ENCODE results near the gene SERPINE2. TPM values are rescaled to one million over a fixed set of nuclear protein-coding genes. Genes with fewer than 3 reads are reported as not detected.
"Not testable (repeated sequence)": the region's sequence is repeated elsewhere in the genome, so short reads cannot be mapped to it uniquely, and the experiment has no call there.

The SERPINE2 gene
- total and polyA plus RNA-seq, 4 donors, result 61.9 to 216 (median 135) TPM

GRCh38 chr2:223943135-223943534 is 96.0 kb downstream of the SERPINE2 start:
- 100% methylated on average over 1 of the region's 1 CpG for WGBS (ENCODE audit: insufficient coverage)
- no peak overlapping the region for H3K27ac ChIP-seq (ENCODE audit: low read depth, low read length)
- H3K4me1 ChIP-seq (ENCODE audit: control insufficient read depth, insufficient read depth, low read length), result peaks cover 11% of the 10 kb centered on the region
- H3K4me3 ChIP-seq (ENCODE audit: low read depth, low read length), result no peak overlapping the region
- H3K27me3 ChIP-seq (ENCODE audit: control insufficient read depth, insufficient read depth, low read length), result no peaks in the 10 kb centered on the region
- H3K9me3 ChIP-seq (ENCODE audit: control insufficient read depth, insufficient read depth, low read length), result no peaks in the 10 kb centered on the region
- DNase-seq (ENCODE audit: low read depth in 4 of 6, low spot score in 6 of 6), result no peak
- no peaks in the 10 kb centered on the region for H3K36me3 ChIP-seq (ENCODE audit: control insufficient read depth, insufficient read depth, low read length)

- 94% methylated on average over 6 of the region's 12 CpGs for WGBS (ENCODE audit: insufficient coverage)
- Histone ChIP-seq H3K4me1 (ENCODE audit: control insufficient read depth, insufficient read depth, low read length) (peaks cover 11% of the 10 kb centered on the region), H3K27ac (ENCODE audit: low read depth, low read length) (no peak overlapping the region), H3K9me3 (ENCODE audit: control insufficient read depth, insufficient read depth, low read length) (no peaks in the 10 kb centered on the region), H3K36me3 (ENCODE audit: control insufficient read depth, insufficient read depth, low read length) (no peaks in the 10 kb centered on the region), H3K27me3 (ENCODE audit: control insufficient read depth, insufficient read depth, low read length) (no peaks in the 10 kb centered on the region), H3K4me3 (ENCODE audit: low read depth, low read length) (no peak overlapping the region)
- no peak for DNase-seq (ENCODE audit: low read depth in 4 of 6, low spot score in 6 of 6)
Observed at GRCh38 chr2:223941579-223942277, 97.4 kb downstream of the SERPINE2 start.

- not testable (repeated sequence) for DNase-seq (ENCODE audit: low read depth in 4 of 6, low spot score in 6 of 6); H3K27ac ChIP-seq (ENCODE audit: low read depth, low read length); H3K36me3 ChIP-seq (ENCODE audit: control insufficient read depth, insufficient read depth, low read length); H3K4me3 ChIP-seq (ENCODE audit: low read depth, low read length); H3K27me3 ChIP-seq (ENCODE audit: control insufficient read depth, insufficient read depth, low read length); H3K9me3 ChIP-seq (ENCODE audit: control insufficient read depth, insufficient read depth, low read length)
- peaks cover 11% of the 10 kb centered on the region for H3K4me1 ChIP-seq (ENCODE audit: control insufficient read depth, insufficient read depth, low read length)
- no CpG with 5 or more reads among the region's 2 CpGs for WGBS (ENCODE audit: insufficient coverage)
Observed at GRCh38 chr2:223939438-223939837, 99.6 kb downstream of the SERPINE2 start.

GRCh38 chr2:223937535-223937934 is 101.6 kb downstream of the SERPINE2 start:
- Histone ChIP-seq H3K4me3 (ENCODE audit: low read depth, low read length) (no peak overlapping the region), H3K27me3 (ENCODE audit: control insufficient read depth, insufficient read depth, low read length) (no peaks in the 10 kb centered on the region), H3K9me3 (ENCODE audit: control insufficient read depth, insufficient read depth, low read length) (no peaks in the 10 kb centered on the region), H3K4me1 (ENCODE audit: control insufficient read depth, insufficient read depth, low read length) (peaks cover 7% of the 10 kb centered on the region), H3K27ac (ENCODE audit: low read depth, low read length) (no peak overlapping the region), H3K36me3 (ENCODE audit: control insufficient read depth, insufficient read depth, low read length) (no peaks in the 10 kb centered on the region)
- DNase-seq (ENCODE audit: low read depth in 4 of 6, low spot score in 6 of 6), result no peak
- no CpG with 5 or more reads among the region's 1 CpG for WGBS (ENCODE audit: insufficient coverage)

GRCh38 chr2:223936862-223937326 is 102.2 kb downstream of the SERPINE2 start:
- Histone ChIP-seq H3K36me3 (ENCODE audit: control insufficient read depth, insufficient read depth, low read length) (no peaks in the 10 kb centered on the region), H3K27ac (ENCODE audit: low read depth, low read length) (no peak overlapping the region), H3K9me3 (ENCODE audit: control insufficient read depth, insufficient read depth, low read length) (no peaks in the 10 kb centered on the region), H3K27me3 (ENCODE audit: control insufficient read depth, insufficient read depth, low read length) (no peaks in the 10 kb centered on the region), H3K4me3 (ENCODE audit: low read depth, low read length) (no peak overlapping the region), H3K4me1 (ENCODE audit: control insufficient read depth, insufficient read depth, low read length) (peaks cover 7% of the 10 kb centered on the region)
- no CpG with 5 or more reads among the region's 5 CpGs for WGBS (ENCODE audit: insufficient coverage)
- no peak for DNase-seq (ENCODE audit: low read depth in 4 of 6, low spot score in 6 of 6)

GRCh38 chr2:223935459-223936125 is 103.5 kb downstream of the SERPINE2 start:
- Histone ChIP-seq H3K4me3 (ENCODE audit: low read depth, low read length) (no peak overlapping the region), H3K4me1 (ENCODE audit: control insufficient read depth, insufficient read depth, low read length) (peaks cover 9% of the 10 kb centered on the region), H3K9me3 (ENCODE audit: control insufficient read depth, insufficient read depth, low read length) (no peaks in the 10 kb centered on the region), H3K36me3 (ENCODE audit: control insufficient read depth, insufficient read depth, low read length) (no peaks in the 10 kb centered on the region), H3K27ac (ENCODE audit: low read depth, low read length) (no peak overlapping the region), H3K27me3 (ENCODE audit: control insufficient read depth, insufficient read depth, low read length) (no peaks in the 10 kb centered on the region)
- DNase-seq (ENCODE audit: low read depth in 4 of 6, low spot score in 6 of 6), result no peak

- no peak overlapping the region for H3K4me3 ChIP-seq (ENCODE audit: low read depth, low read length)
- no peaks in the 10 kb centered on the region for H3K27me3 ChIP-seq (ENCODE audit: control insufficient read depth, insufficient read depth, low read length)
- no peak overlapping the region for H3K27ac ChIP-seq (ENCODE audit: low read depth, low read length)
- 89% methylated on average over 1 of the region's 6 CpGs for WGBS (ENCODE audit: insufficient coverage)
- no peaks in the 10 kb centered on the region for H3K36me3 ChIP-seq (ENCODE audit: control insufficient read depth, insufficient read depth, low read length)
- H3K9me3 ChIP-seq (ENCODE audit: control insufficient read depth, insufficient read depth, low read length), result no peaks in the 10 kb centered on the region
- no peak for DNase-seq (ENCODE audit: low read depth in 4 of 6, low spot score in 6 of 6)
- H3K4me1 ChIP-seq (ENCODE audit: control insufficient read depth, insufficient read depth, low read length), result peaks cover 14% of the 10 kb centered on the region
Observed at GRCh38 chr2:223934870-223935269, 104.2 kb downstream of the SERPINE2 start.

- no peaks in the 10 kb centered on the region for H3K9me3 ChIP-seq (ENCODE audit: control insufficient read depth, insufficient read depth, low read length)
- peaks cover 14% of the 10 kb centered on the region for H3K4me1 ChIP-seq (ENCODE audit: control insufficient read depth, insufficient read depth, low read length)
- H3K27me3 ChIP-seq (ENCODE audit: control insufficient read depth, insufficient read depth, low read length), result no peaks in the 10 kb centered on the region
- WGBS (ENCODE audit: insufficient coverage), result 63% methylated on average over 1 of the region's 6 CpGs
- H3K4me3 ChIP-seq (ENCODE audit: low read depth, low read length), result no peak overlapping the region
- no peaks in the 10 kb centered on the region for H3K36me3 ChIP-seq (ENCODE audit: control insufficient read depth, insufficient read depth, low read length)
- DNase-seq (ENCODE audit: low read depth in 4 of 6, low spot score in 6 of 6), result peak in 2 of 6 donors; percentile 74
- no peak overlapping the region for H3K27ac ChIP-seq (ENCODE audit: low read depth, low read length)
Observed at GRCh38 chr2:223932816-223933800, 106.0 kb downstream of the SERPINE2 start.

GRCh38 chr2:223930103-223930976 is 108.7 kb downstream of the SERPINE2 start:
- Histone ChIP-seq H3K9me3 (ENCODE audit: control insufficient read depth, insufficient read depth, low read length) (no peaks in the 10 kb centered on the region), H3K27me3 (ENCODE audit: control insufficient read depth, insufficient read depth, low read length) (no peaks in the 10 kb centered on the region), H3K36me3 (ENCODE audit: control insufficient read depth, insufficient read depth, low read length) (no peaks in the 10 kb centered on the region), H3K4me3 (ENCODE audit: low read depth, low read length) (no peak overlapping the region), H3K27ac (ENCODE audit: low read depth, low read length) (no peak overlapping the region), H3K4me1 (ENCODE audit: control insufficient read depth, insufficient read depth, low read length) (peaks cover 14% of the 10 kb centered on the region)
- DNase-seq (ENCODE audit: low read depth in 4 of 6, low spot score in 6 of 6), result peak in 2 of 6 donors; percentile 35 to 37
- WGBS (ENCODE audit: insufficient coverage), result 87% methylated on average over 18 of the region's 23 CpGs
